A549 (cell line): ENCODE results near the gene CALCB. TPM values are rescaled to one million over a fixed set of nuclear protein-coding genes. Genes with fewer than 3 reads are reported as not detected.

Experiments
- ATAC-seq, 2 experiments: fragments of 200-7000 bp in 1 of 2; fragments of >200 bp in 1 of 2; cut with Nextera tagmentation in 1 of 2; cut with Tn5 transposase in 1 of 2; 3 replicates each; pipeline versions ENCODE4 v1.8.0 to v1.9.1; 2018 to 2020; ENCODE audit warnings: mild to moderate bottlenecking in 1 of 2, moderate library complexity in 1 of 2
- CTCF ChIA-PET: fragments of 300-600 bp; sonication (Branson Sonifier 250); formaldehyde crosslinking; extraction: SDS; loops from one replicate; lab custom pipeline; 2021; ENCODE audit warnings: antibody characterized with exemption, inconsistent platforms; lab: Yijun Ruan, JAX
- POLR2A ChIA-PET: fragments of 350-600 bp; formaldehyde crosslinking; extraction: SDS; loops from one replicate; lab custom pipeline; 2021; ENCODE audit warnings: antibody characterized with exemption, inconsistent platforms; lab: Yijun Ruan, JAX
- DNase-seq, 2 experiments: peaks; one replicate each; pipeline versions ENCODE4 v3.0.0 to v3.0.0-alpha.2; 2011 to 2016; ENCODE audit warnings: low read depth in 1 of 2, low spot score in 1 of 2
- FAIRE-seq: peaks from 2 replicates; lab custom pipeline; 2011; peaks lifted over from hg19 to GRCh38; lab: Jason Lieb, UNC
- H3K27ac ChIP-seq, 2 experiments: fragments of >200 bp; sonication (Bioruptor Twin); formaldehyde crosslinking; 3 replicates each; pipeline ENCODE4 v1.5.1; 2016 to 2017
- H3K4me1 ChIP-seq: fragments of >200 bp; sonication (Bioruptor Twin); formaldehyde crosslinking; 3 replicates; pipeline ENCODE4 v1.6.1; 2016
- H3K4me2 ChIP-seq: fragments of >200 bp; sonication (Bioruptor Twin); formaldehyde crosslinking; 3 replicates; pipeline ENCODE4 v1.6.1; 2016
- H3K4me3 ChIP-seq: fragments of >200 bp; sonication (Bioruptor Twin); formaldehyde crosslinking; 3 replicates; pipeline ENCODE4 v1.5.1; 2016
- H3K9me3 ChIP-seq: fragments of >200 bp; sonication (Bioruptor Twin); formaldehyde crosslinking; 3 replicates; pipeline ENCODE4 v1.6.1; 2016
- CHD4 ChIP-seq: fragments of 200-600 bp; sonication (generic); IDR thresholded peaks from 2 replicates; pipeline ENCODE4 v1.6.1; 2016; ENCODE audit warnings: antibody characterized with exemption, mild to moderate bottlenecking, borderline replicate concordance
- HDAC2 ChIP-seq: fragments of 200-600 bp; sonication (generic); IDR thresholded peaks from 2 replicates; pipeline ENCODE4 v1.6.1; 2016
- MAFK ChIP-seq: fragments of 450-650 bp; IDR thresholded peaks from 2 replicates; pipeline ENCODE4 v1.6.1; 2014; ENCODE audit not compliant: partially characterized antibody
- POLR2A ChIP-seq: IDR thresholded peaks from 2 replicates; pipeline ENCODE4 v1.6.1; 2012; ENCODE audit warnings: mild to moderate bottlenecking, low read length
- RAD21 ChIP-seq, 2 experiments: fragments of >200 bp in 1 of 2; sonication (Bioruptor Twin) in 1 of 2; formaldehyde crosslinking in 1 of 2; IDR thresholded peaks in 1 of 2; conservative IDR thresholded peaks in 1 of 2; 2 replicates in 1 of 2; 3 replicates in 1 of 2; pipeline ENCODE4 v1.6.1; 2012 to 2018; ENCODE audit warnings: inconsistent platforms in 1 of 2
- RNF2 ChIP-seq: fragments of 200-600 bp; sonication (generic); IDR thresholded peaks from 2 replicates; pipeline ENCODE4 v1.6.1; 2016; ENCODE audit warnings: low read depth, mild to moderate bottlenecking, antibody characterized with exemption, moderate library complexity, borderline replicate concordance
- SMC3 ChIP-seq: fragments of >200 bp; sonication (Bioruptor Twin); formaldehyde crosslinking; IDR thresholded peaks from 3 replicates; pipeline ENCODE4 v1.6.1; 2018; ENCODE audit warnings: inconsistent platforms
- TFCP2L1 ChIP-seq: fragments of 250-450 bp; sonication (Bioruptor Pico); IDR thresholded peaks from 2 replicates; pipeline ENCODE4 v1.5.0; 2021; ENCODE audit warnings: mild to moderate bottlenecking
- ZSCAN20 ChIP-seq: fragments of 250-450 bp; sonication (Bioruptor Pico); IDR thresholded peaks from 2 replicates; pipeline ENCODE4 v1.8.0; 2022; ENCODE audit warnings: mild to moderate bottlenecking, moderate library complexity
- WGBS: methylation state at CpG from one replicate; pipeline ENCODE4 v1.1.6; 2017; ENCODE audit errors: missing lambda C conversion rate; 5-methylcytosine and 5-hydroxymethylcytosine counted together
- polyA plus RNA-seq, 4 experiments: library from polyadenylated mRNA; depleted of rRNA in 3 of 4; stranded (reverse); fragments of >200 nt; fragmentation: RNase III in 1 of 4; extraction: RNeasy Plus Mini Kit Qiagen cat#74134 plus additional on column Dnase treatment in 1 of 4; gene quantifications; 2 replicates in 3 of 4; 3 replicates in 1 of 4; pipeline ENCODE4 v1.2.3, GENCODE V29; 2011 to 2017
- TF ChIP-seq, protein P1 (sequence below): fragments of >200 bp; sonication (Bioruptor Twin); formaldehyde crosslinking; IDR thresholded peaks from 3 replicates; pipeline ENCODE4 v1.5.1; 2016
- TF ChIP-seq, protein P2 (sequence below): IDR thresholded peaks from 2 replicates; pipeline ENCODE4 v1.6.1; 2012
- TF ChIP-seq, protein P3 (sequence below): fragments of 250-450 bp; sonication (Bioruptor Pico); IDR thresholded peaks from 2 replicates; pipeline ENCODE4 v1.5.0; 2021; ENCODE audit warnings: mild to moderate bottlenecking, moderate library complexity, borderline replicate concordance
- TF ChIP-seq, protein P4 (sequence below): fragments of 150-350 bp; IDR thresholded peaks from 2 replicates; pipeline ENCODE4 v1.6.1; 2014; ENCODE audit warnings: low read depth, mild to moderate bottlenecking, low read length
- TF ChIP-seq, protein P5 (sequence below): fragments of >200 bp; sonication (Bioruptor Twin); formaldehyde crosslinking; IDR thresholded peaks from 3 replicates; pipeline ENCODE4 v1.6.1; 2016

Gene CALCB
- polyA plus RNA-seq, 2 of the 4 experiments (the other 2 are of a cell fraction) = 0.39 TPM; not detected in 1

DNA sequence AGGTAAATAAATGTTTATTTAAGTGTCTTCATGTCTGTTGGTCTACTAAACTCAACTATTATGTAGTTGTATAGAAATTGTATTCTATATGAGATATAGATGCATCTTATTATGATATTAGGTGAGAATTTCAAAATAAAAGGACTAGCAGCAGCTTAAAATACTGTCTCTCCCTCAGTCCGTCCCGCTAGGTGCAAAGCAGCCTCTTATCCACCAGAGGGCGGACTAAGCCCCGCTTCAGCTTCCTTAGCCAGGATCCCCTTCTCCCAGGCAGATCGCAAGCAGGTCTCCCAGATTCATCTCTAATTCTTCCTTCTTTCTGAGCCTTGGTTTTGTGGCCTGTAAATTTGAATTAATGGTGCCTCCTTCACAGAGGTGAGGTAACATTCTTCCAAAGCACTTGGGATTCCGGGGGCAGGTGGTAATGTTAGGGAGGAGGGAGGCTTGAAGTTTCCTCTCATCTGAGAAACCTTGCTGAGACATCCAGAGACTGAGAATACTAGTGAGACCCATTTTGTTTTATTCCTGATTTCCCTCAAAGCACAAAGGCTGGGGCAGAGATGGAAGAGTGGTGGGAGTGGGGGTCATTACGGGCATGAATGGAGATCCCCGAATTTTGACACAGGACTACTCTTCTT, 27.8 kb downstream of the CALCB start:
- Histone ChIP-seq H3K4me3 (no peak overlapping the region), H3K4me2 (peak overlapping the region; percentile 19; the same call in 2 of the 3 replicates), H3K9me3 (no peaks in the 10 kb centered on the region), H3K27ac (no peak overlapping the region), H3K4me1 (no peaks in the 10 kb centered on the region)
- FAIRE-seq (no peak), DNase-seq (peak; percentile 57 to 65), ATAC-seq (peak; percentile 93 to 98)
- ChIA-PET CTCF (interaction anchor here (0.7 to 3.4 kb wide), 27 partner anchors 10 to 1514 kb away, joined by 3 to 23 read pairs (median 5); partner anchors contain the start of gene INSC), POLR2A (no interaction called here)
- 6% methylated on average over 8 of the region's 8 CpGs for WGBS
- TF ChIP-seq RAD21 (conservative IDR thresholded peaks at IDR 0.05 in 1 of 2, IDR thresholded peaks at IDR 0.05 in 1 of 2) = peak; percentile 80 to 81
- TF ChIP-seq CHD4 = no peak
- TF ChIP-seq SMC3 = peak; percentile 91
- no peak for TF ChIP-seq ZSCAN20 (CRISPR knock-in tag)
- TF ChIP-seq, protein P1, sequence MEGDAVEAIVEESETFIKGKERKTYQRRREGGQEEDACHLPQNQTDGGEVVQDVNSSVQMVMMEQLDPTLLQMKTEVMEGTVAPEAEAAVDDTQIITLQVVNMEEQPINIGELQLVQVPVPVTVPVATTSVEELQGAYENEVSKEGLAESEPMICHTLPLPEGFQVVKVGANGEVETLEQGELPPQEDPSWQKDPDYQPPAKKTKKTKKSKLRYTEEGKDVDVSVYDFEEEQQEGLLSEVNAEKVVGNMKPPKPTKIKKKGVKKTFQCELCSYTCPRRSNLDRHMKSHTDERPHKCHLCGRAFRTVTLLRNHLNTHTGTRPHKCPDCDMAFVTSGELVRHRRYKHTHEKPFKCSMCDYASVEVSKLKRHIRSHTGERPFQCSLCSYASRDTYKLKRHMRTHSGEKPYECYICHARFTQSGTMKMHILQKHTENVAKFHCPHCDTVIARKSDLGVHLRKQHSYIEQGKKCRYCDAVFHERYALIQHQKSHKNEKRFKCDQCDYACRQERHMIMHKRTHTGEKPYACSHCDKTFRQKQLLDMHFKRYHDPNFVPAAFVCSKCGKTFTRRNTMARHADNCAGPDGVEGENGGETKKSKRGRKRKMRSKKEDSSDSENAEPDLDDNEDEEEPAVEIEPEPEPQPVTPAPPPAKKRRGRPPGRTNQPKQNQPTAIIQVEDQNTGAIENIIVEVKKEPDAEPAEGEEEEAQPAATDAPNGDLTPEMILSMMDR = peak; percentile 88
- TF ChIP-seq, protein P2, sequence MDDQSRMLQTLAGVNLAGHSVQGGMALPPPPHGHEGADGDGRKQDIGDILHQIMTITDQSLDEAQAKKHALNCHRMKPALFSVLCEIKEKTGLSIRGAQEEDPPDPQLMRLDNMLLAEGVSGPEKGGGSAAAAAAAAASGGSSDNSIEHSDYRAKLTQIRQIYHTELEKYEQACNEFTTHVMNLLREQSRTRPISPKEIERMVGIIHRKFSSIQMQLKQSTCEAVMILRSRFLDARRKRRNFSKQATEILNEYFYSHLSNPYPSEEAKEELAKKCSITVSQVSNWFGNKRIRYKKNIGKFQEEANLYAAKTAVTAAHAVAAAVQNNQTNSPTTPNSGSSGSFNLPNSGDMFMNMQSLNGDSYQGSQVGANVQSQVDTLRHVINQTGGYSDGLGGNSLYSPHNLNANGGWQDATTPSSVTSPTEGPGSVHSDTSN = no peak
- TF ChIP-seq, protein P3, sequence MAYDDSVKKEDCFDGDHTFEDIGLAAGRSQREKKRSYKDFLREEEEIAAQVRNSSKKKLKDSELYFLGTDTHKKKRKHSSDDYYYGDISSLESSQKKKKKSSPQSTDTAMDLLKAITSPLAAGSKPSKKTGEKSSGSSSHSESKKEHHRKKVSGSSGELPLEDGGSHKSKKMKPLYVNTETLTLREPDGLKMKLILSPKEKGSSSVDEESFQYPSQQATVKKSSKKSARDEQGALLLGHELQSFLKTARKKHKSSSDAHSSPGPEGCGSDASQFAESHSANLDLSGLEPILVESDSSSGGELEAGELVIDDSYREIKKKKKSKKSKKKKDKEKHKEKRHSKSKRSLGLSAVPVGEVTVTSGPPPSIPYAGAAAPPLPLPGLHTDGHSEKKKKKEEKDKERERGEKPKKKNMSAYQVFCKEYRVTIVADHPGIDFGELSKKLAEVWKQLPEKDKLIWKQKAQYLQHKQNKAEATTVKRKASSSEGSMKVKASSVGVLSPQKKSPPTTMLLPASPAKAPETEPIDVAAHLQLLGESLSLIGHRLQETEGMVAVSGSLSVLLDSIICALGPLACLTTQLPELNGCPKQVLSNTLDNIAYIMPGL (CRISPR knock-in tag) = no peak
- TF ChIP-seq MAFK = no peak

DNA sequence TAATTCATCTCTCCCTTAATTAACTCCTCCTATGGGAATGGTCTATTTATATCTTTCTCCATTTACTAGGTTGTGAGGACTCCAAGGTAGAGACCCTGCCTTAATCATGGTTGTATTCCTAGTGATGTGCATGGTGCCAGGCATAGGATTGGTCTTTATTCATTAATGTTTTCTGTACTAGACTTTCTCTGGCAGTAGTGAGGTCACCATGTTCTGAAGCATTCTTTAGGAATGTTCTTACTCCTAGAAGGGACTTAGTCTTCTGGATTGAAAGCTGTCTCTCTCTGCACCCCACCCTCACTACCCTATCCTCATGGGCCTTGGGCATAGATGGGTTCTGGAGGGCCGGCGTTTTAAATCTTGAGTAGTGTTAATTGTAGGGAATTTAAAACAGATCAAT, 30.8 kb downstream of the CALCB start:
- Histone ChIP-seq H3K4me1 (no peaks in the 10 kb centered on the region), H3K4me3 (no peak overlapping the region), H3K9me3 (no peaks in the 10 kb centered on the region), H3K4me2 (no peak overlapping the region), H3K27ac (no peak overlapping the region)
- FAIRE-seq (no peak), ATAC-seq (no peak), DNase-seq (no peak)
- ChIA-PET CTCF (interaction anchor here (0.9 kb wide), 1 partner anchor 13 kb away, joined by 3 read pairs; no protein-coding TSS in a partner anchor), POLR2A (no interaction called here)
- 47% methylated on average over 2 of the region's 2 CpGs for WGBS
- TF ChIP-seq RNF2 = no peak
- no peak for TF ChIP-seq TFCP2L1 (CRISPR knock-in tag)
- no peak for TF ChIP-seq HDAC2
- TF ChIP-seq POLR2A = no peak
- TF ChIP-seq, protein P1 = no peak
- TF ChIP-seq, protein P4, sequence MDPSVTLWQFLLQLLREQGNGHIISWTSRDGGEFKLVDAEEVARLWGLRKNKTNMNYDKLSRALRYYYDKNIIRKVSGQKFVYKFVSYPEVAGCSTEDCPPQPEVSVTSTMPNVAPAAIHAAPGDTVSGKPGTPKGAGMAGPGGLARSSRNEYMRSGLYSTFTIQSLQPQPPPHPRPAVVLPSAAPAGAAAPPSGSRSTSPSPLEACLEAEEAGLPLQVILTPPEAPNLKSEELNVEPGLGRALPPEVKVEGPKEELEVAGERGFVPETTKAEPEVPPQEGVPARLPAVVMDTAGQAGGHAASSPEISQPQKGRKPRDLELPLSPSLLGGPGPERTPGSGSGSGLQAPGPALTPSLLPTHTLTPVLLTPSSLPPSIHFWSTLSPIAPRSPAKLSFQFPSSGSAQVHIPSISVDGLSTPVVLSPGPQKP = no peak
- TF ChIP-seq, protein P5, sequence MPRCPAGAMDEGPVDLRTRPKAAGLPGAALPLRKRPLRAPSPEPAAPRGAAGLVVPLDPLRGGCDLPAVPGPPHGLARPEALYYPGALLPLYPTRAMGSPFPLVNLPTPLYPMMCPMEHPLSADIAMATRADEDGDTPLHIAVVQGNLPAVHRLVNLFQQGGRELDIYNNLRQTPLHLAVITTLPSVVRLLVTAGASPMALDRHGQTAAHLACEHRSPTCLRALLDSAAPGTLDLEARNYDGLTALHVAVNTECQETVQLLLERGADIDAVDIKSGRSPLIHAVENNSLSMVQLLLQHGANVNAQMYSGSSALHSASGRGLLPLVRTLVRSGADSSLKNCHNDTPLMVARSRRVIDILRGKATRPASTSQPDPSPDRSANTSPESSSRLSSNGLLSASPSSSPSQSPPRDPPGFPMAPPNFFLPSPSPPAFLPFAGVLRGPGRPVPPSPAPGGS = no peak
